Neural progenitor cell (in vitro differentiated cells): ENCODE measurements around the gene INPP5B.

Experiments used
- CTCF ChIP-seq: fragments of 200-600 bp; sonication (generic); IDR thresholded peaks from 2 replicates; pipeline ENCODE4 v1.5.1; 2017; ENCODE audit warnings: antibody characterized with exemption, mild to moderate bottlenecking
- EZH2phosphoT487 ChIP-seq: fragments of 200-600 bp; sonication (generic); IDR thresholded peaks from 2 replicates; pipeline ENCODE4 v1.6.1; 2017; ENCODE audit warnings: antibody characterized with exemption

GRCh38 chr1:37951041-37951782 is 4.4 kb upstream of the INPP5B start:
- TF ChIP-seq CTCF (no peak), EZH2phosphoT487 (no peak)
